ENCODE results near the gene ZNF615. TPM values are rescaled to one million over a fixed set of nuclear protein-coding genes. Genes with fewer than 3 reads are reported as not detected.
"Not testable (repeated sequence)": the region's sequence is repeated elsewhere in the genome, so short reads cannot be mapped to it uniquely, and the experiment has no call there.

The ZNF615 gene
- total RNA-seq, 1 donor from 2014 or later, result 6.3 TPM

- H3K27ac Mint-ChIP-seq; H3K4me1 Mint-ChIP-seq (ENCODE audit: low read depth); H3K27me3 Mint-ChIP-seq (ENCODE audit: low read depth); intact Hi-C loops (cut with micrococcal nuclease); H3K4me3 Mint-ChIP-seq (ENCODE audit: low read depth); DNase-seq (ENCODE audit: low spot score): not testable (repeated sequence)
- Mint-ChIP-seq H3K9me3 (peaks cover 89% of the 10 kb centered on the region), H3K36me3 (ENCODE audit: low read depth) (peaks cover 92% of the 10 kb centered on the region)
Measured at GRCh38 chr19:51975787-51976186, 32.2 kb downstream of the ZNF615 start.

- H3K36me3 Mint-ChIP-seq (ENCODE audit: low read depth), result peaks cover 85% of the 10 kb centered on the region
- no peak overlapping the region for H3K4me3 Mint-ChIP-seq (ENCODE audit: low read depth)
- no peak for DNase-seq (ENCODE audit: low spot score)
- no peaks in the 10 kb centered on the region for H3K4me1 Mint-ChIP-seq (ENCODE audit: low read depth)
- H3K9me3 Mint-ChIP-seq, result peaks cover 78% of the 10 kb centered on the region
- no peaks in the 10 kb centered on the region for H3K27me3 Mint-ChIP-seq (ENCODE audit: low read depth)
- intact Hi-C loops (cut with micrococcal nuclease), result no loop called here
- no peak overlapping the region for H3K27ac Mint-ChIP-seq
Measured at GRCh38 chr19:51971624-51972023, 36.4 kb downstream of the ZNF615 start.

GRCh38 chr19:51970718-51971117 lies 37.3 kb downstream of the ZNF615 start:
- Mint-ChIP-seq H3K27ac (no peak overlapping the region), H3K9me3 (peaks cover 74% of the 10 kb centered on the region), H3K4me1 (ENCODE audit: low read depth) (no peaks in the 10 kb centered on the region), H3K36me3 (ENCODE audit: low read depth) (peaks cover 87% of the 10 kb centered on the region), H3K27me3 (ENCODE audit: low read depth) (no peaks in the 10 kb centered on the region), H3K4me3 (ENCODE audit: low read depth) (no peak overlapping the region)
- intact Hi-C loops (cut with micrococcal nuclease), result no loop called here
- no peak for DNase-seq (ENCODE audit: low spot score)

- H3K27ac Mint-ChIP-seq, result no peak overlapping the region
- H3K4me3 Mint-ChIP-seq (ENCODE audit: low read depth), result no peak overlapping the region
- intact Hi-C loops (cut with micrococcal nuclease), result no loop called here
- H3K4me1 Mint-ChIP-seq (ENCODE audit: low read depth), result no peaks in the 10 kb centered on the region
- no peak for DNase-seq (ENCODE audit: low spot score)
- H3K9me3 Mint-ChIP-seq, result peaks cover 74% of the 10 kb centered on the region
- H3K27me3 Mint-ChIP-seq (ENCODE audit: low read depth), result no peaks in the 10 kb centered on the region
- H3K36me3 Mint-ChIP-seq (ENCODE audit: low read depth), result peaks cover 79% of the 10 kb centered on the region
Measured at GRCh38 chr19:51965583-51965982, 42.4 kb downstream of the ZNF615 start.

GRCh38 chr19:51960621-51961233 lies 47.3 kb downstream of the ZNF615 start:
- intact Hi-C loops (cut with micrococcal nuclease); DNase-seq (ENCODE audit: low spot score); H3K4me1 Mint-ChIP-seq (ENCODE audit: low read depth); H3K27ac Mint-ChIP-seq; H3K27me3 Mint-ChIP-seq (ENCODE audit: low read depth); H3K4me3 Mint-ChIP-seq (ENCODE audit: low read depth): not testable (repeated sequence)
- peaks cover 39% of the 10 kb centered on the region for H3K36me3 Mint-ChIP-seq (ENCODE audit: low read depth)
- peaks cover 81% of the 10 kb centered on the region for H3K9me3 Mint-ChIP-seq

- no peak for DNase-seq (ENCODE audit: low spot score)
Measured at GRCh38 chr19:51959791-51960190, 48.2 kb downstream of the ZNF615 start.

GRCh38 chr19:51957846-51958245 lies 50.2 kb downstream of the ZNF615 start:
- intact Hi-C loops (cut with micrococcal nuclease); H3K27me3 Mint-ChIP-seq (ENCODE audit: low read depth); DNase-seq (ENCODE audit: low spot score); H3K27ac Mint-ChIP-seq; H3K4me1 Mint-ChIP-seq (ENCODE audit: low read depth); H3K4me3 Mint-ChIP-seq (ENCODE audit: low read depth): not testable (repeated sequence)
- H3K9me3 Mint-ChIP-seq, result peaks cover 73% of the 10 kb centered on the region
- peaks cover 12% of the 10 kb centered on the region for H3K36me3 Mint-ChIP-seq (ENCODE audit: low read depth)

More at GRCh38 chr19:51959791-51960190, 48.2 kb downstream of the ZNF615 start:
- Mint-ChIP-seq H3K4me1 (ENCODE audit: low read depth) (no peaks in the 10 kb centered on the region), H3K36me3 (ENCODE audit: low read depth) (peaks cover 29% of the 10 kb centered on the region), H3K4me3 (ENCODE audit: low read depth) (no peak overlapping the region), H3K9me3 (peaks cover 75% of the 10 kb centered on the region), H3K27me3 (ENCODE audit: low read depth) (no peaks in the 10 kb centered on the region), H3K27ac (no peak overlapping the region)
- intact Hi-C loops (cut with micrococcal nuclease), result no loop called here

GRCh38 chr19:51948975-51949374 lies 59.0 kb downstream of the ZNF615 start:
- no peaks in the 10 kb centered on the region for H3K4me1 Mint-ChIP-seq (ENCODE audit: low read depth)
- no peak for DNase-seq (ENCODE audit: low spot score)
- peaks cover 80% of the 10 kb centered on the region for H3K9me3 Mint-ChIP-seq
- H3K27ac Mint-ChIP-seq, result no peak overlapping the region
- H3K4me3 Mint-ChIP-seq (ENCODE audit: low read depth), result no peak overlapping the region
- peaks cover 28% of the 10 kb centered on the region for H3K36me3 Mint-ChIP-seq (ENCODE audit: low read depth)
- intact Hi-C loops (cut with micrococcal nuclease), result no loop called here
- H3K27me3 Mint-ChIP-seq (ENCODE audit: low read depth), result no peaks in the 10 kb centered on the region

GRCh38 chr19:51946602-51947001 lies 61.4 kb downstream of the ZNF615 start:
- intact Hi-C loops (cut with micrococcal nuclease), result no loop called here
- peaks cover 93% of the 10 kb centered on the region for H3K9me3 Mint-ChIP-seq
- no peak for DNase-seq (ENCODE audit: low spot score)
- H3K36me3 Mint-ChIP-seq (ENCODE audit: low read depth), result peaks cover 51% of the 10 kb centered on the region
- H3K4me3 Mint-ChIP-seq (ENCODE audit: low read depth), result no peak overlapping the region
- H3K27ac Mint-ChIP-seq, result no peak overlapping the region
- no peaks in the 10 kb centered on the region for H3K4me1 Mint-ChIP-seq (ENCODE audit: low read depth)
- no peaks in the 10 kb centered on the region for H3K27me3 Mint-ChIP-seq (ENCODE audit: low read depth)

- intact Hi-C loops (cut with micrococcal nuclease), result no loop called here
Measured at GRCh38 chr19:51944798-51945552, 63.0 kb downstream of the ZNF615 start.

More at GRCh38 chr19:51944798-51945552, 63.0 kb downstream of the ZNF615 start:
- DNase-seq (ENCODE audit: low spot score), result no peak
- H3K27ac Mint-ChIP-seq, result no peak overlapping the region
- H3K27me3 Mint-ChIP-seq (ENCODE audit: low read depth), result no peaks in the 10 kb centered on the region
- peaks cover 68% of the 10 kb centered on the region for H3K36me3 Mint-ChIP-seq (ENCODE audit: low read depth)
- H3K4me3 Mint-ChIP-seq (ENCODE audit: low read depth), result no peak overlapping the region
- H3K9me3 Mint-ChIP-seq, result peaks cover 89% of the 10 kb centered on the region
- H3K4me1 Mint-ChIP-seq (ENCODE audit: low read depth), result no peaks in the 10 kb centered on the region

Other genes starting within 250 kb of the ZNF615 start
- not detected in 2 replicates for gene FPR2, start 247.0 kb downstream of the ZNF615 start, total RNA-seq
- gene FPR3, start 213.1 kb downstream of the ZNF615 start, total RNA-seq, result not detected in 2 replicates
- gene ZNF577, start 120.3 kb downstream of the ZNF615 start, total RNA-seq, result 5.8 and 6.0 TPM in 2 replicates
- 11.8 and 12.1 TPM in 2 replicates for gene ZNF649, start 103.2 kb downstream of the ZNF615 start, total RNA-seq
- 3.6 and 3.8 TPM in 2 replicates for gene ZNF613, start 80.7 kb downstream of the ZNF615 start, total RNA-seq
- 9.1 and 9.2 TPM in 2 replicates for gene ZNF350, start 21.4 kb downstream of the ZNF615 start, total RNA-seq
- gene ZNF614, start 20.2 kb upstream of the ZNF615 start, total RNA-seq, result 9.2 and 9.6 TPM in 2 replicates
- 13.3 and 15.5 TPM in 2 replicates for gene ZNF432, start 40.6 kb upstream of the ZNF615 start, total RNA-seq
- 13.2 and 15.0 TPM in 2 replicates for gene ZNF841, start 87.6 kb upstream of the ZNF615 start, total RNA-seq
- gene ZNF616, start 131.7 kb upstream of the ZNF615 start, total RNA-seq, result 6.6 and 8.5 TPM in 2 replicates
- gene ZNF836, start 163.4 kb upstream of the ZNF615 start, total RNA-seq, result 7.2 and 8.8 TPM in 2 replicates
- gene PPP2R1A, start 181.8 kb upstream of the ZNF615 start, total RNA-seq, result 218 and 225 TPM in 2 replicates